Activated naive CD4-positive, alpha-beta T cell treated with anti-CD3 and anti-CD28 coated beads for 36 hours (primary cell): ENCODE measurements around the gene SLC39A9. TPM values are rescaled to one million over a fixed set of nuclear protein-coding genes. Genes with fewer than 3 reads are reported as not detected.
A peak's percentile ranks its signal among the peaks of the same experiment; 100 is the strongest.
"Not testable (repeated sequence)": the region's sequence is repeated elsewhere in the genome, so short reads cannot be mapped to it uniquely, and the experiment has no call there.

Source experiments
- CTCF ChIA-PET: fragments of 350-600 bp; sonication (Branson Sonifier 250); formaldehyde crosslinking; loops from one replicate; lab custom pipeline; 2021; ENCODE audit warnings: antibody characterized with exemption; lab: Charles Lee
- DNase-seq: peaks from one replicate; pipeline ENCODE4 v3.0.0-alpha.2; 2020
- H3K27ac Mint-ChIP-seq: one replicate; pipeline ENCODE4 v1.8.0; 2021; ENCODE audit warnings: mild to moderate bottlenecking, mixed read lengths
- H3K27me3 Mint-ChIP-seq: one replicate; pipeline ENCODE4 v1.8.0; 2021; ENCODE audit warnings: low read depth, mixed read lengths
- H3K36me3 Mint-ChIP-seq: one replicate; pipeline ENCODE4 v1.8.0; 2021; ENCODE audit warnings: low read depth, mixed read lengths
- H3K4me1 Mint-ChIP-seq: one replicate; pipeline ENCODE4 v1.8.0; 2021; ENCODE audit warnings: low read depth, mixed read lengths
- H3K4me3 Mint-ChIP-seq: one replicate; pipeline ENCODE4 v1.8.0; 2021; ENCODE audit warnings: mild to moderate bottlenecking, moderate library complexity, mixed read lengths
- H3K9me3 Mint-ChIP-seq: one replicate; pipeline ENCODE4 v1.8.0; 2021; ENCODE audit warnings: mixed read lengths
- intact Hi-C: fragments of 100-400 bp; cut with micrococcal nuclease; formaldehyde crosslinking; loops from one replicate; pipeline ENCODE4 v1.15.1; 2023
- total RNA-seq, 2 experiments: library from RNA; stranded (reverse); gene quantifications; one replicate each; pipeline ENCODE4 v1.2.3, GENCODE V29; 2021

The SLC39A9 gene
- total RNA-seq, 2 experiments from 2014 or later = 53.4 to 54.5 TPM

GRCh38 chr14:69373104-69373503, 25.4 kb upstream of the SLC39A9 start:
- Mint-ChIP-seq H3K27me3 (no peaks in the 10 kb centered on the region), H3K36me3 (peaks cover 35% of the 10 kb centered on the region), H3K9me3 (peaks cover 6% of the 10 kb centered on the region), H3K4me1 (peaks cover 18% of the 10 kb centered on the region), H3K27ac (peak overlapping the region; percentile 69), H3K4me3 (no peak overlapping the region)
- CTCF ChIA-PET = interaction anchor here (1.1 kb wide), 1 partner anchor 14 kb away, joined by 3 read pairs; no protein-coding TSS in a partner anchor
- no peak for DNase-seq
- intact Hi-C loops = no loop called here

GRCh38 chr14:69374235-69374634, 24.3 kb upstream of the SLC39A9 start:
- peak overlapping the region; percentile 69 for H3K27ac Mint-ChIP-seq
- peaks cover 18% of the 10 kb centered on the region for H3K4me1 Mint-ChIP-seq
- peaks cover 39% of the 10 kb centered on the region for H3K36me3 Mint-ChIP-seq

GRCh38 chr14:69375182-69375581, 23.3 kb upstream of the SLC39A9 start:
- Mint-ChIP-seq H3K27me3 (no peaks in the 10 kb centered on the region), H3K4me1 (peaks cover 18% of the 10 kb centered on the region), H3K36me3 (peaks cover 46% of the 10 kb centered on the region), H3K9me3 (peaks cover 6% of the 10 kb centered on the region), H3K4me3 (no peak overlapping the region), H3K27ac (no peak overlapping the region)
- CTCF ChIA-PET = no interaction called here
- intact Hi-C loops = no loop called here
- DNase-seq = no peak

More at GRCh38 chr14:69374235-69374634, 24.3 kb upstream of the SLC39A9 start:
- DNase-seq = no peak
- Mint-ChIP-seq H3K27me3 (no peaks in the 10 kb centered on the region), H3K9me3 (peaks cover 6% of the 10 kb centered on the region), H3K4me3 (no peak overlapping the region)
- CTCF ChIA-PET = interaction anchor here (0.7 to 1.1 kb wide), 2 partner anchors 15 to 76 kb away, joined by 3 to 4 read pairs; no protein-coding TSS in a partner anchor
- intact Hi-C loops = no loop called here

- DNase-seq = no peak
- Mint-ChIP-seq H3K4me3 (no peak overlapping the region), H3K27ac (no peak overlapping the region), H3K36me3 (peaks cover 49% of the 10 kb centered on the region), H3K27me3 (no peaks in the 10 kb centered on the region), H3K9me3 (peaks cover 6% of the 10 kb centered on the region), H3K4me1 (peaks cover 18% of the 10 kb centered on the region)
- CTCF ChIA-PET = no interaction called here
- intact Hi-C loops = no loop called here
Observed at GRCh38 chr14:69375722-69376121, 22.8 kb upstream of the SLC39A9 start.

GRCh38 chr14:69376439-69376838, 22.1 kb upstream of the SLC39A9 start:
- Mint-ChIP-seq H3K27me3 (no peaks in the 10 kb centered on the region), H3K27ac (peak overlapping the region; percentile 39), H3K4me1 (peaks cover 18% of the 10 kb centered on the region), H3K36me3 (peaks cover 53% of the 10 kb centered on the region), H3K4me3 (no peak overlapping the region), H3K9me3 (peaks cover 6% of the 10 kb centered on the region)
- DNase-seq = no peak
- intact Hi-C loops = no loop called here
- CTCF ChIA-PET = no interaction called here

- peaks cover 53% of the 10 kb centered on the region for H3K36me3 Mint-ChIP-seq
- H3K9me3 Mint-ChIP-seq = peaks cover 6% of the 10 kb centered on the region
- H3K4me1 Mint-ChIP-seq = peaks cover 10% of the 10 kb centered on the region
- no peak for DNase-seq
- H3K27ac Mint-ChIP-seq = no peak overlapping the region
- intact Hi-C loops = no loop called here
- CTCF ChIA-PET = interaction anchor here (0.6 kb wide), 1 partner anchor 263 kb away, joined by 5 read pairs; no protein-coding TSS in a partner anchor
- no peak overlapping the region for H3K4me3 Mint-ChIP-seq
- no peaks in the 10 kb centered on the region for H3K27me3 Mint-ChIP-seq
Observed at GRCh38 chr14:69378274-69378673, 20.2 kb upstream of the SLC39A9 start.

- Mint-ChIP-seq H3K36me3 (peaks cover 64% of the 10 kb centered on the region), H3K27me3 (no peaks in the 10 kb centered on the region), H3K4me3 (no peak overlapping the region), H3K9me3 (no peaks in the 10 kb centered on the region), H3K4me1 (peaks cover 51% of the 10 kb centered on the region), H3K27ac (no peak overlapping the region)
- CTCF ChIA-PET = no interaction called here
- no peak for DNase-seq
- intact Hi-C loops = no loop called here
Observed at GRCh38 chr14:69387311-69387710, 11.2 kb upstream of the SLC39A9 start.

GRCh38 chr14:69391400-69391799, 7.1 kb upstream of the SLC39A9 start:
- H3K4me1 Mint-ChIP-seq = peaks cover 75% of the 10 kb centered on the region
- H3K36me3 Mint-ChIP-seq = peaks cover 77% of the 10 kb centered on the region
- DNase-seq, H3K27ac Mint-ChIP-seq, H3K4me3 Mint-ChIP-seq, H3K9me3 Mint-ChIP-seq, H3K27me3 Mint-ChIP-seq: not testable (repeated sequence)
- CTCF ChIA-PET = interaction anchor here (1.0 kb wide), 1 partner anchor 336 kb away, joined by 3 read pairs; no protein-coding TSS in a partner anchor
- intact Hi-C loops = loop anchor here (10.0 kb wide), 1 partner anchor 283 kb away; no protein-coding TSS in a partner anchor

GRCh38 chr14:69392481-69392880, 6.0 kb upstream of the SLC39A9 start:
- Mint-ChIP-seq H3K9me3 (no peaks in the 10 kb centered on the region), H3K27me3 (no peaks in the 10 kb centered on the region), H3K36me3 (peaks cover 73% of the 10 kb centered on the region), H3K27ac (peak overlapping the region; percentile 24), H3K4me3 (no peak overlapping the region), H3K4me1 (peaks cover 80% of the 10 kb centered on the region)
- intact Hi-C loops = loop anchor here (10.0 kb wide), 1 partner anchor 282 kb away; no protein-coding TSS in a partner anchor
- CTCF ChIA-PET = no interaction called here
- no peak for DNase-seq

GRCh38 chr14:69395929-69396328, 2.6 kb upstream of the SLC39A9 start:
- peaks cover 76% of the 10 kb centered on the region for H3K4me1 Mint-ChIP-seq

GRCh38 chr14:69398818-69399210, 322 bp downstream of the SLC39A9 start:
- Mint-ChIP-seq H3K36me3 (peaks cover 35% of the 10 kb centered on the region), H3K4me1 (peaks cover 60% of the 10 kb centered on the region), H3K4me3 (peak overlapping the region; percentile 89), H3K27me3 (no peaks in the 10 kb centered on the region), H3K27ac (peak overlapping the region; percentile 100), H3K9me3 (no peaks in the 10 kb centered on the region)
- CTCF ChIA-PET = interaction anchor here (0.7 to 3.7 kb wide), 3 partner anchors 61 to 1010 kb away, joined by 3 to 19 read pairs (median 4); no protein-coding TSS in a partner anchor
- no peak for DNase-seq
- intact Hi-C loops = loop anchor here (1.0 to 10.0 kb wide), 9 partner anchors 41 to 422 kb away; partner anchors contain the start of genes ACTN1, DCAF5, EXD2 and GALNT16

More at GRCh38 chr14:69395929-69396328, 2.6 kb upstream of the SLC39A9 start:
- CTCF ChIA-PET = interaction anchor here (3.7 kb wide), 1 partner anchor 64 kb away, joined by 19 read pairs; no protein-coding TSS in a partner anchor
- H3K27ac Mint-ChIP-seq = no peak overlapping the region
- intact Hi-C loops = loop anchor here (5.0 to 10.0 kb wide), 2 partner anchors 279 to 419 kb away; partner anchors contain the start of gene ACTN1
- H3K36me3 Mint-ChIP-seq = peaks cover 60% of the 10 kb centered on the region
- H3K4me3 Mint-ChIP-seq = peak overlapping the region; percentile 19
- DNase-seq = no peak
- no peaks in the 10 kb centered on the region for H3K9me3 Mint-ChIP-seq
- no peaks in the 10 kb centered on the region for H3K27me3 Mint-ChIP-seq

GRCh38 chr14:69399750-69400149, 1.3 kb downstream of the SLC39A9 start:
- H3K27ac Mint-ChIP-seq = no peak overlapping the region

More at GRCh38 chr14:69399750-69400149, 1.3 kb downstream of the SLC39A9 start:
- H3K27me3 Mint-ChIP-seq = no peaks in the 10 kb centered on the region
- H3K4me1 Mint-ChIP-seq = peaks cover 57% of the 10 kb centered on the region
- peak overlapping the region; percentile 89 for H3K4me3 Mint-ChIP-seq
- H3K36me3 Mint-ChIP-seq = peaks cover 29% of the 10 kb centered on the region
- DNase-seq = no peak
- intact Hi-C loops = loop anchor here (2.0 to 10.0 kb wide), 4 partner anchors 43 to 422 kb away; partner anchors contain the start of genes ACTN1 and GALNT16
- CTCF ChIA-PET = interaction anchor here (0.7 to 1.3 kb wide), 3 partner anchors 158 to 279 kb away, joined by 3 to 6 read pairs (median 3); no protein-coding TSS in a partner anchor
- H3K9me3 Mint-ChIP-seq = no peaks in the 10 kb centered on the region
